Measurements from ENCODE around the gene IRF2BPL. TPM values are rescaled to one million over a fixed set of nuclear protein-coding genes. Genes with fewer than 3 reads are reported as not detected.

Gene IRF2BPL
- total and polyA plus RNA-seq, 4 experiments from 2014 or later: 1.2 to 37.7 (median 20.2) TPM

Other genes starting within 250 kb of the IRF2BPL start
- gene ANGEL1, start 215.8 kb downstream of the IRF2BPL start, total RNA-seq: 10 to 100 TPM; 26.1 to 28.0 TPM
- gene ANGEL1, start 215.8 kb downstream of the IRF2BPL start, polyA plus RNA-seq: 10 to 100 TPM; 17.9 to 32.0 TPM
- gene LRRC74A, start 202.3 kb downstream of the IRF2BPL start, total RNA-seq: not detected
- not detected for gene LRRC74A, start 202.3 kb downstream of the IRF2BPL start, polyA plus RNA-seq
- gene CIPC, start 69.5 kb upstream of the IRF2BPL start, total RNA-seq: 10 to 100 TPM; 18.6 to 21.5 TPM
- gene CIPC, start 69.5 kb upstream of the IRF2BPL start, polyA plus RNA-seq: 1 to 10 TPM; 5.4 to 7.1 TPM
- gene ZDHHC22, start 113.1 kb upstream of the IRF2BPL start, total RNA-seq: not detected
- not detected for gene ZDHHC22, start 113.1 kb upstream of the IRF2BPL start, polyA plus RNA-seq
- 1 to 10 TPM in 1 of 2 experiments, under 1 TPM in 1; 0.36 to 1.7 TPM for gene TMEM63C, start 153.1 kb upstream of the IRF2BPL start, total RNA-seq
- not detected for gene TMEM63C, start 153.1 kb upstream of the IRF2BPL start, polyA plus RNA-seq
- not detected for gene NGB, start 242.5 kb upstream of the IRF2BPL start, total RNA-seq
- gene NGB, start 242.5 kb upstream of the IRF2BPL start, polyA plus RNA-seq: not detected

Data from CD4-positive, alpha-beta memory T cell (primary cell).